HUDEP-2 (cell line): ENCODE results near the gene AKNA.

ENCODE experiments used
- DNase-seq, 76 experiments: peaks; one replicate each; lab custom pipeline; 2025; ENCODE audit not compliant: unreplicated experiment in 76 of 76; lab: John Stamatoyannopoulos, UW

AKNA gene

DNA sequence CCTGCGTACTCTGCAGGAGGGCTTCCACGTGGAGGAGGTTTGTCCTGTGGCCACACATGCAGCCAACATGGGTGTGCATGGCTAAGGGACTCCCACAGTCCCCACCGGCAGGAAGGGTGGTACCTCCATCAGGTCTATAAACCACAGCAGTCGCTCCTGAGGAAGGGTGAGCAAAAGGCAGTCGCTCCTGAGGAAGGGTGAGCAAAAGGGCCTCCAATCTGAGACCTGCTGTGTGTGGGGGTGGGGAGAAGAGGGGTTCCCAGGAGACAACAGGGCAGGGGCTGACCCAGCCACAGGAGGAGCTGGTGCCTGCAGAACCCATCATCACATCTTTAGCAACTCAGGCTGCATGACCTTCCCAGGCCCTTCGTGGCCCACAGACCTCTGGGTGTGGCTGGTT lies 30.3 kb upstream of the AKNA start:
- no peak for DNase-seq

DNA sequence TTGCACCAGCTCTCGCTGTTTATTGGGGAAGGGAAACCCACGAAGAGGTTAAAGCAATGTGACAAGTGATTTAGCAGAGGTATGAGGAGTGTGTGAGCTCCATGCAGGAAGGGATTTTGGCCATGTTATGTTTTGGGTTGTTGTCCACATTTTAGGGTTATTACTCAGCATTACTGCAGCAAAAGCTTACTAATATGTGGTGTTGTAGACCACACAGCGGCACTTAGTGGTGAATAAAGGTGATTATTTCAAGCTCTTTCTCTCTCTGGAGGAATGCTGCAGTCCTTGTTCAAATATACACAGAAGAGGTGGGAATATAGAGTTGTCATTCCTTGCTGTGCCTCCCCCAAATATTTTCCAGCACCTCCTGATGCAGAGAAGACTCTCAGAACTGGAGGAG lies 29.7 kb upstream of the AKNA start:
- no peak for DNase-seq

DNA sequence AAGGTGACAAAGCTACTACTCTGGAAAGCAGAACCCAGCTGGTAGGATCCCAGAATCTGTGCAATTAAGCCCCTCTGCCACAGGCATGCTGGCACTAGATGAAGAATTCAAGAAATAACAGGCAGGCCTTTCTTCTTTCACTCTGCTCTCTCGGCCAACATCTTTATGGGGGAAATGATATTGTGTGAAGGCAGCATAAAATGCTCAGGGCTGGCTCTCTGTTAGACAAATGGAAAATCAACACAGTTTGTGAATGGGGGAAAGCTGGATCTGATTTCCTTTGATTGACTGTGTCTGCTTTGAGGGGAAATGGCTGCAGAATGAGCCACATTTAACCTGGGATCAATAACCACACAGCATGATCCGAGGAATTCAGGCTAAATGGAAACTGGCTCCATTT lies 29.1 kb upstream of the AKNA start:
- DNase-seq: no peak

DNA sequence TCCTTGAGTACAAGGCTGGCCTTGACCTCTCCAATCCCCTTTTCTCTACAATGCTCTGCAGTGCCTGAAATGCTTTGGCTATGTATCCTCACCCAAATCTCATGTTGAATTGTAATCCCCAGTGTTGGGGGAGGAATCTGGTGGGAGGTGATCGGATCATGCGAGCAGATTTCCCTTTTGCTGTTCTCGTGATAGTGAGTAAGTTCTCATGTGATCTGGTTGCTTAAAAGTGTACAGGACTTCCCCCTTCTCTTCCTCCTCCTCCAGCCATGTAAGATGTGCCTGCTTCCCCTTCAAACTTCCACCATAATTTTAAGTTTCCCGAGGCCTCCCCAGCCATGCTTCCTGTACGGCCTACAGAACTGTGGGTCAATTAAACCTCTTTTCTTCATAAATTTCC lies 28.5 kb upstream of the AKNA start:
- DNase-seq: no peak

DNA sequence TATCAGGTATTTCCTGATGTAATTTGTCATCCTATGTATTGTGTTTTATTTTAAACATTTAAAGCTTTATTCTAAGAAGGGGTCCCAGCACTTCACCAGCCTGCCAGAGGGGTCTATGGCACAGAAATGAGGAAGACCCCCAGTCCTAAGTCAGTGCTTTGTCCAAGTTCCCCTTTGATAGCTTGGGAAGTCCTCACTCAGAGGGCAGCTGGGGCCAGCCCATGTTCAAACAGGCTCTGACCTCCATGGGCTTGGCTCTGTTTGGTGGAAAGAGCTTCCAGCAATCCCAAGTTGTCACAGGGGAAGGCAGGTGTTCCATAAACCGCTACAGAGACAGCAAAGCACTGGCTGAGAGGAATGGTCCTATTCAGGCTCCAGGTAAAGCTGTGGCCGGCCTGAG lies 26.6 kb upstream of the AKNA start:
- no peak for DNase-seq

DNA sequence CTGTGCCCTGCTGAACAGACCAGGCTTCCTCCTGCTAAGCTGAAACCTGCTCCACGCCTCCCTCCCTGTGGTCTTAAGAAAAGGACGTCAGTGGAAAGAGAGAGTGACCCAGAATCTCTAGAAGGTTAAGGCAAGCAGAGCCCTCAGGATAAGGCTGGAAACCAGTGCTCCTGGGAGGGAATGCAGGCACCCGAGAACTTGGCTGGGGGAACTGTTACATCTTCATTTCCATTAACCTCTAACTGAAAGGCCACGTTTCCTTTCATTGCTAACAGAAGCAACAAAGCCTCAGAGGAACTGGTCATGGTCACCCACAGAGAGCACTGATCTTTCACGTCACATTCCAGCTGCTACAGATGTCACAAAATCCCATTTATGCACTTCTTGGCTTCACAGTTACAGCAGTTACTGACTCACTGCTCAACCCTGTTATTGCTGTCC lies 26.1 kb upstream of the AKNA start:
- no peak for DNase-seq

DNA sequence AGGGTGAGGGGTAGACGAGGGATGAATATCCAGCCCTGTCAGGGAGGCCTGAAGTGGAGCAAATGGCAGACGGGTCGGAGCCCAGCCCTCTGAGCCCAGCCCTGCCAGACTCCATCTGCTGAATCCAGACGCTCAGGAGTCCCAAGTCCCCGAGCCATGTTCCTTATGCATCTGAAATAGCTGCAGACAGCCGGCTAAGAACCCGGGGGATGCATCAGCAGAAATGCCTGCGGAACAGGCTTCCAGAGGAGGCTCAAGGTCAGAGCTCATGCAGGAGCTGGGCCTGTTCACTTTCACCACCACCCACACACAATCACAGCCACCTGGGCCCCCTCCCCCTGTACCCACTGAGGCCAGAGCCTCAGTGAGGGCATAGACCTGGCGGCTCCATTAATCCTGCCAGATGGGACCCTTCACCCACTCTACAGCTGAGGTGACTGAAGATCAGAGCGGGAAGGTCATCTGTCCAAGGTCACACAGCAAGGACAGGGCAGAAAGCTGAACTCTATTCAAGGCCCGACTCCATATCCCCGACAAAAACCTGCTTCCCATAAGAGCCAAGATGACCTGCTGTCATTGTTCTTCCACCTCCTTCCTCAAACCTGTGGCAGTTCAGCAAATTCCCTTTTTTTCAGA lies 24.4 kb upstream of the AKNA start:
- DNase-seq: no peak

DNA sequence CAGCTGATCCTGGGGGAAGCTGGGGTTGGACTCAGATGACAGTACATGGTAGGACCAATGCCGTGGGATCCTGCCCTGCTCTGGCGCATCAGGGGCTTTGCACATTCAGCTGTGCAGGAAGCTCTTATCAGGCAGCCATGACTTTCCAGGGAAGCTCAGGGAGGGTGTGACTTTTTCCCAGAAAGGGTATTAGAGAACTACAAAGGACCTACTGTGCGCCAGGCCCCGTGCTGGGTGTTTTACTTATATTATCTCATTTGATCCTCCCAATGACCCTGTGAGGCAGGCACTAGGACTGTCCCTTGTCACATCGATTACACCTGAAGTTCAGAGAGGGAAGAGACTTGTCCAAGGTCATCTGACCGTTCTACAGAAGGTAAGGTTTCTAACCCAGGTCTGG lies 23.7 kb upstream of the AKNA start:
- DNase-seq: no peak

DNA sequence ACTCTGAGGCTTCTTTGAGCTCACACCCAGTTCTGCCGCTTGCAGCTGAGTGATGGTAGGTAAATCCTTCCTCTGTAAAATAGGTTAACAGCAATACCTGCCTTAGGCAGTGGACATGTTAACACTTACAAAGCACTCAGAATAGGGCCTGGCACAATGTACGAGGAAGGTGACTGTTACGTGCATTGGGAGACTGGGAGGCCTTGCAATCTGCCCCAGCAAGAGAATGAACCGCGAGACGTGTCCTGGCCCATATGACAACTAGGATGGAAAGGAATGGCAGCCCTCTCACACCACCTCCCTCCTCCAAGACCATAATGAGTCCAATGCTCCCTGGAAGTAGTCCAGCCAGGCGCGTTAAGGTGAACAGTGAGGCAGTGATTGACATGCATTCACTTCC lies 23.1 kb upstream of the AKNA start:
- DNase-seq: no peak

DNA sequence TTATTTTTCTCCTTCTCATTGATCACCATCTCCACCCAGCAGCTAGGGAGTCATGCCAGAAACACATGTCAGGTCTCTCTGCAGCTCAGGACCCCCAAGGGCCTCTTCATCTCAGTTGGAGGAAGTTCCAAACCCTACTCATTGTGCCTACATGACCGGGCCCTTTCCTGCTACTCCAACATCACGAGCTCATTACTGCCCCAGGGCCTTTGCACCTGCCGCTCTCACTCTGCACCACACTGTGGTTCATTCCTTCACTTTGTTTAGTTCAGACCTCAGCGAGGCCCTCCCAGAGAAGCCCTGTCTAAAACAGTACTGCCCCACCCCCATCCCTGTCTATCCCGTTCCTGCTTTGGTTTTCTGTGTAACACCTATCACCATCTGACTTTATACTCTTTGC lies 22.1 kb upstream of the AKNA start:
- no peak for DNase-seq

DNA sequence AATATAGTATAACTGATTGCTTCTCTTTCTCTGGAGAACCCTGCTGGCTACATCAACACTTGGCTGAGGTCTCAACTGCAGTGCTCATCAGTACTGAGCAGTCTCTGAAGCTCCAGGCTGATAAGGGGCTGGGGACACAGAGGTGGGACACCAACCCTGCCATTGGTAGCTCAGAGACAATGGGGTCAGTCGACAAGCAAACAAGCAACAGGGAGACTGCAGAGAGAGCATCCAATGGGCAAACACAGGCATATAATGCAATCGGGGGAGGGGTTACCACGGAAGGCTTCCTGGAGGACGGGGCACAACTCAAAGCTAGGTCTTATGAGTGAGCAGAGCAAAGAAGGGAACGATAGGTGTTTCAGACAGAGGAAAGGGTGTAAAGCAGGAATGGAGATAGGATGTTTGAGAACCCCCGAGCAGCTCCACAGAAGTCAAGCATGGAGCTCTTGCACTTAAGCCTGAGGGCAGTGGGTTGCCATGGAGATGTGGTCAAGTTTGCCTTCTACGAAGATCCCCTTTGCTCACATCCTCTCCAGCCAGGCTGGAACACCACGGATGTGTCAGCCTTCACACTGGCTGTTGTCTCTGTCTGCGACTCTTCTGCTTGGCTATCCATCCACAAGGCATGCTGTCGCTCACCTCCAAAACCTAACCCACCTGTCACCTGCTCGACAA lies 21.5 kb upstream of the AKNA start:
- no peak for DNase-seq

DNA sequence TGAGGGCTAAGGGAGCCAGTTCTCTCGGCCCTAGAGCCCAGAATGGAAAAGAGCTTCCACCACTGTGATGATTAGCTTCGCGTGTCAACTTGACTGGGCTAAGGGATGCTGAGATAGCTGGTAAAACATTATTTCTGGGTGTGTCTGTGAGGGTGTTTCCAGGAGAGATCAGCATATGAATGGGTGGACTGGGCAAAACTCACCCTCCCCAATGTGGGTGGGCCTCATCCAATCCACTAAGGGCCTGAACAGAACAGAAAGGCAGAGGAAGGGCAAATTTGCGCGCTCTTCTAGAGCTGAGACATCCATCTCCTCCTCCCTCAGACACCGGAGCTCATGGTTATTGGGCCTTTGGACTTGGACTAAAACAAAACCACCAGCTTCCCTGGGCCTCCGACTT lies 20.9 kb upstream of the AKNA start:
- no peak for DNase-seq

DNA sequence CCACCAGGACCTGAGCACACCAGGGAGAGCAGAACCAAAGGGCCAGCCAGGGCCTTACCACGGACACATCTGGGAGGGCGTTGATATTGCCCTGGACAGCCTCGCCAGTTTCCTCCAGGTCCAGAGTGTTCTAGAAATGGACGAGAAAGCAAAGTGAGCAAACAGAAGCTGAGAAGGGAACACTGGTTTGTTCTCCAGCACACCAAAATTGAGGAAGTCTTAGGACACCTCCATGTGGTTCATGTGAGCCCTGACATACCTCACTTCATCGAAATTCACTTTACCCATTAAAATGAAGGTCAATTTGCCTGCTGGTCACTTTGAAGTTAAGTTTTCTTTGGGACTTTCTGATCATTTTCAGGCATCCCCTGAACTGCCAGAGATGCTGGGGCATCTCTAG lies 20.1 kb upstream of the AKNA start:
- no peak for DNase-seq

DNA sequence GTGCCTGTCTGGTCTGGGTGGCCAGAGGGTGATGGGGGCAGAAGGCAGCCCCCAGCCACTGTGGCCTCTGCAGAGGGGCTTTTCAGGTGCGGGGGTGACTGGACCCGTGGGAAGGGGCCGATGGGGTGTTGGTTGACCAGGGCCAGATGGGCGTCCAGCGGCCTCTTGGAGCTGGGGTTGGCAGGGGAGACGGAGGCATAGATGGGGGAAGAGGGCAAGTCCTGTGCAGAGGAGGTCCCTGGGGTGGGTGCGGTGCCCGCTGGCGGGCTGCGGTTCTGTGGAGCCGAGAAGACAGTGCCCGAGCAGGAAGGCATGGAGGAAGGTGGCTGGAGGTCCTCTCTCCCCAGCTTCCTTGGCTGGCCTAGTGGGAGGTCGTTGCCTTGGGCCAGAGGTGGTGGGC lies 18.7 kb upstream of the AKNA start:
- DNase-seq: no peak

DNA sequence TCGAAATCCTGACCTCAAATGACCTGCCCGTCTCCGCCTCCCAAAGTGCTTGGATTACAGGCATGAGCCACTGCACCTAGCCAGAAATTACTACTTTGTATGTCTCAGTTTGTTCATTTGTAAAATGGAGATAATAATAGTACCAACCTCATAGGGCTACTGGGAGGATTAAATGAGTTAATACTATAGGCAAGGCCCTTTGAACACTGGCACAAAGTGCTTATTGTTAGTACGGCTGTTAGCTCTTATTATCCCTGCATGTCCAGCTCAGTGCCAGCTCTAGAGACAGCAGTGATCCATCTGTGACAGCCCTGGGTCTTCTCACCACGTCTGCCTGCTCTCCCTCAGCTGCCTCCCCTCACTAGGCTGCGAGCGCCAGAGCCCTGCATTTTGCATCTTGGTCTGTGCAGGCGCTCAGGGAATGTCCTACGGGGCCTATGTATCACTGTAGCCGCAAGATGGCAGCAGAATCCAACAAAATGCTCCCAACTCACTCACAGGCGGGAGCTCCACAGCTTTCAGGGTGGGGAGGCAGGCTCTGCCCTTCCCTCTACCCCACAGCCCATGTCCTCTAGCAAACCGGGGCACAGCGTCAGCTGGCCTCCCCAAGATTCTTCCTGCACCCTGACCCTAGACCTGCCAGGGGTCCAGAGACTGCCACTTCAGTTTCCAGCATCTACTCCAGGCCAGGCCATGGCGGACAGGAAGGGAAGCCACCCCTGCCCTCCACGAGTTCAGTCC lies 17.7 kb upstream of the AKNA start:
- DNase-seq: peak in 60 of 76 experiments; percentile 2 to 70 (median 30)

DNA sequence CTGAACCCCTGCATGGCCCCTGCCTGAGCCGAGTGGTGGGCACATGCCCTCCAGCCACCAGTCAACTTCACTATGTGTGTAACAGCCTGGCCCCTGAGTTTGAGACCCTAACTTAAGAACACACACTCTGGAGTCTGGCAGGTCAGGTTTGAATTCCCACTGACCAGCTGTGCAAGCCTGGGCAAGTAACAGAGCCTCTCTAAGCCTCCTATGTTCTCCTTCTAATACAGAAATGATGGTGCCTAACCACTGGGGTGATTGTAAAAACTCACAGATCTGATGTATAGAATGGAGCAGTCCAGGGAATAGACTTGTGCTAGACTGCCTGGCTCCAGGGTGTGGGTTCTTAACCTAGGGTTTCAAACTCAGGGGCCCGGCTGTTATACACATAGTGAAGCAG lies 16.7 kb upstream of the AKNA start:
- no peak for DNase-seq

DNA sequence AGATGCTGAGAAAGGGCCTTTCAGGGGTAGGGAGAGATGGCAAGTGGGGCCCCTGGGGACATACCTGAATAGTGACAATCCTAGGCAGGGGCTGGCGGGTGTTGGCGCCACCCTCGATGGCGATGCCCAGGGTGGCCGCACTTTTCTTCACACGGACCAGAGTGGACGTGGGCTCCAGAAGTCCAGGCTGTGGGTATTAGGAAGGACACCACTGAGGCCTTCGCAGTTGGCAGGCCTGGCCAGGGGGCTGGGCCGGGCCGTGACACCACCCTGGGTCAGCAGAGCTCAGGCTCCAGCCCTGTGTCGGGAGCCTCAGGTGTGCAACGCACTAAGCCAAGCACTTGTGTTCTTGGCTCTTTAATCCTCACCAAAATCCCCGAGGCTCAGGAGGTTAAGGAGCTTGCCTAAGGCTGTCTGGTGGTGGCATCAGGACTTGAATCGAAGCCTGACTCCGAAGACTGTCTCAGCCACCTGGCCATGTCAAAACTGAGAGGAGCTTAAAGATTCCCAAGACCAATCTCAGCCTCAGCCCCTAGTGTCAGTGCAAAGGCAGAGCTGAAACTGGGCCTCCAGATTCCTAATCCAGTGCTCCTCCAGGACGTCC lies 15.5 kb upstream of the AKNA start:
- DNase-seq: no peak

DNA sequence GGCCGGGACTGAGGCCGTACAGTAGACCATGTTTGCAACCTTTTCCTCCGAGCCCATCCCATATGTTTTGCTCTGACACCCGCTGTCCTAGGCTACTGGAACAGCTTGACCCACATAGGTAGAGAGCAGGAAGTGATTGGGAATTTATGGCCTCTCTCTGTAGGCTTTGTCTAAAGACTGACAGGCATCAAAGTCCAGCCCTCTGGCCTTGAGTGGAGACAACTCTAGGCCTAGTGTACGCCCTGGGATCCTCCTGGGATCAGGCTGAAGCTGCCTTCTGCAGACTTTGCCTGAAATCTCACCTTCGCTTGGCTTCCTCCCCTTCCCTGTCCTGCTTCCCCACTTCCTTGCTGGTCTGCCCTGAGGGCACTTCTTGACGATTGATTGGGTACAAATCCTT lies 13.6 kb upstream of the AKNA start:
- no peak for DNase-seq

DNA sequence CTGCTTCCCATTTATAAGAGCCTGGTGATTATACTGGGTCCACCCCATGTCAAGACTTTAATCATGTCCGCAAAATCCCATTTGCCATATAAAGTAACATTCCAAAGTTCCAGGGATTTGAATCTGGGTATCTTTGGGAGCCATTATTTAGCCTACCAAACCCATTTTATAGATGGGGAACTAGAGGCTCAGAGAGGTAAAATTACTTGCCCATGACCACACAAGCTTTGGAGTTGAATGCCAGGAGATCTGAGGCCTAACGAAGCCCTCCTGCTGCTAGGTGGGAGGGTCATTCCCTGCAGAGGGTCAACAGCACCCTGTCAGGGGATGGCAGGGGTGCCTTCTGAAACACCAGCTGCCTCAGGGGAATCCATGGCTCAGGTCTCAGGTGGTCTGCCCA lies 13.0 kb upstream of the AKNA start:
- no peak for DNase-seq

DNA sequence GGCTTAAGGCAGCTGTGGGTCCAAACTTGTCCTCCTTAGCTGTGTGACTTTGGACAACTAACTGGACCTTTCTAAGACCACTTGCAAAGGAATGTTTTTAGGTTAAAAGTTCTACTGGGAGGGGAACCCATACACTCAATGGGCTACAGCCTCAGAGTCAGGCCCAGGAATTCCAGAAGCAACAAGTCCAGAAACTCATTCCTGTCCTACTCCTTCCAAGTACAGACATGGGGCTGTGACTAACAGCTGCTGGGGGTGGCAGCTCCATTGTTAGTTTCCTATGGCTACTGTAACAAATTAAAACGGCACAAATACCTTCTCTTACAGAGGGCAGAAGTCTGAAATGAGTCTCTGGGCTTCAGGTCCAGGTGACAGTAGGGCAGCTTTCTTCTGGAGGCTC lies 12.4 kb upstream of the AKNA start:
- DNase-seq: no peak

DNA sequence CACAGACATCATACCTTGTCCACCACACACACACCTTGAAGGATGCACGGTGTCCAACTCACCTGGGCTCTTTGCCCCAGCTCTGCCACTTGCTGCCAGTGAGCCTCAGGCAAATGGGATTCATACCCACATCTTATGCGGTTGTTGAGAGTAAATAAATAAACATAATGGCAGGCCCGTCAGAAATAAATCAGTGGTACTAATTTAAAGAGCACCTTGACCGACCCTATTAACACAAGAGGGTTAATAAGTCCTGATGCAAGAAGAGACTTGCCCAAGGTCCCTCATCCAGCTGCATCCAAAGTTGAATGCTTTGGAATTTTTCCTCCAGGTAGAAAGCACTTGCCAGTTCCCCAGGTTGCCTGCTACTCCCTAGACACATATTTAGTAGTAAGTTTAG lies 11.6 kb upstream of the AKNA start:
- no peak for DNase-seq
